Gastroesophageal sphincter (tissue), 3 donors: ENCODE measurements around the gene GPR35.

Experiments used
- CTCF ChIP-seq, 4 experiments: fragments of 200-600 bp in 2 of 4; fragments of 450-650 bp in 2 of 4; sonication (generic) in 1 of 4; IDR thresholded peaks; one replicate each; pipeline ENCODE4 v1.5.1; 2017 to 2019; ENCODE audit warnings: antibody characterized with exemption in 4 of 4, mild to moderate bottlenecking in 2 of 4, moderate library complexity in 2 of 4
- EP300 ChIP-seq: sonication (generic); formaldehyde crosslinking; IDR thresholded peaks from one replicate; pipeline ENCODE4 v1.6.1; 2017; ENCODE audit warnings: antibody characterized with exemption, mild to moderate bottlenecking
- POLR2A ChIP-seq, 2 donors: fragments of 450-650 bp; IDR thresholded peaks; one replicate each; pipeline ENCODE4 v1.6.1; 2017; ENCODE audit warnings: antibody characterized with exemption in 2 of 2, mild to moderate bottlenecking in 2 of 2, moderate library complexity in 1 of 2
- POLR2AphosphoS5 ChIP-seq: sonication (generic); formaldehyde crosslinking; IDR thresholded peaks from one replicate; pipeline ENCODE4 v1.6.1; 2017; ENCODE audit warnings: antibody characterized with exemption

- TF ChIP-seq CTCF (IDR thresholded peaks at IDR 0.05), result no peak
- TF ChIP-seq POLR2AphosphoS5, result no peak
- no peak for TF ChIP-seq POLR2A (IDR thresholded peaks at IDR 0.05)
- TF ChIP-seq EP300, result no peak
Measured at GRCh38 chr2:240603081-240603835, 22.0 kb upstream of the GPR35 start.
